Measurements from ENCODE around the gene KCNG2. TPM values are rescaled to one million over a fixed set of nuclear protein-coding genes. Genes with fewer than 3 reads are reported as not detected.

KCNG2 gene
- total and polyA plus RNA-seq, 2 of the 13 experiments (the other 11 are each of a cell fraction or from before 2014, with no cell fraction given) = not detected

GRCh38 chr18:79947881-79948610, 150.3 kb downstream of the KCNG2 start (continued):
- TF ChIP-seq ARID4A (CRISPR knock-in tag; IDR thresholded peaks at IDR 0.05; ENCODE audit: borderline replicate concordance) (peak; percentile 66; the same call in 1 of the 2 replicates), HNF4G (IDR thresholded peaks at IDR 0.05; ENCODE audit: borderline replicate concordance, low read depth, low read length) (0 out of 2 replicates have a peak, but pooled peaks have one; percentile 46), HNF4G (CRISPR knock-in tag; IDR thresholded peaks at IDR 0.05; ENCODE audit: borderline replicate concordance, low read depth) (peak; percentile 69; the same call in 1 of the 2 replicates), ZNF703 (CRISPR knock-in tag; IDR thresholded peaks at IDR 0.05; ENCODE audit: borderline replicate concordance) (no peak), ZSCAN30 (CRISPR knock-in tag; IDR thresholded peaks at IDR 0.05) (peak; percentile 79; the same call in 1 of the 2 replicates), HDAC2 (CRISPR knock-in tag; IDR thresholded peaks at IDR 0.05) (peak; percentile 59; the same call in 1 of the 2 replicates), ZNF335 (CRISPR knock-in tag; IDR thresholded peaks at IDR 0.05) (no peak), ZFP91 (CRISPR knock-in tag; IDR thresholded peaks at IDR 0.05; ENCODE audit: borderline replicate concordance) (0 out of 2 replicates have a peak, but pooled peaks have one; percentile 40), SIN3A (IDR thresholded peaks at IDR 0.05; ENCODE audit: borderline replicate concordance, low read depth, low read length) (peak; percentile 39; the same call in 1 of the 2 replicates)
- TF ChIP-seq, protein P1, sequence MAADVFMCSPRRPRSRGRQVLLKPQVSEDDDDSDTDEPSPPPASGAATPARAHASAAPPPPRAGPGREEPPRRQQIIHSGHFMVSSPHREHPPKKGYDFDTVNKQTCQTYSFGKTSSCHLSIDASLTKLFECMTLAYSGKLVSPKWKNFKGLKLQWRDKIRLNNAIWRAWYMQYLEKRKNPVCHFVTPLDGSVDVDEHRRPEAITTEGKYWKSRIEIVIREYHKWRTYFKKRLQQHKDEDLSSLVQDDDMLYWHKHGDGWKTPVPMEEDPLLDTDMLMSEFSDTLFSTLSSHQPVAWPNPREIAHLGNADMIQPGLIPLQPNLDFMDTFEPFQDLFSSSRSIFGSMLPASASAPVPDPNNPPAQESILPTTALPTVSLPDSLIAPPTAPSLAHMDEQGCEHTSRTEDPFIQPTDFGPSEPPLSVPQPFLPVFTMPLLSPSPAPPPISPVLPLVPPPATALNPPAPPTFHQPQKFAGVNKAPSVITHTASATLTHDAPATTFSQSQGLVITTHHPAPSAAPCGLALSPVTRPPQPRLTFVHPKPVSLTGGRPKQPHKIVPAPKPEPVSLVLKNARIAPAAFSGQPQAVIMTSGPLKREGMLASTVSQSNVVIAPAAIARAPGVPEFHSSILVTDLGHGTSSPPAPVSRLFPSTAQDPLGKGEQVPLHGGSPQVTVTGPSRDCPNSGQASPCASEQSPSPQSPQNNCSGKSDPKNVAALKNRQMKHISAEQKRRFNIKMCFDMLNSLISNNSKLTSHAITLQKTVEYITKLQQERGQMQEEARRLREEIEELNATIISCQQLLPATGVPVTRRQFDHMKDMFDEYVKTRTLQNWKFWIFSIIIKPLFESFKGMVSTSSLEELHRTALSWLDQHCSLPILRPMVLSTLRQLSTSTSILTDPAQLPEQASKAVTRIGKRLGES (CRISPR knock-in tag; IDR thresholded peaks at IDR 0.05; ENCODE audit: borderline replicate concordance) = no peak
- TF ChIP-seq, protein P2, sequence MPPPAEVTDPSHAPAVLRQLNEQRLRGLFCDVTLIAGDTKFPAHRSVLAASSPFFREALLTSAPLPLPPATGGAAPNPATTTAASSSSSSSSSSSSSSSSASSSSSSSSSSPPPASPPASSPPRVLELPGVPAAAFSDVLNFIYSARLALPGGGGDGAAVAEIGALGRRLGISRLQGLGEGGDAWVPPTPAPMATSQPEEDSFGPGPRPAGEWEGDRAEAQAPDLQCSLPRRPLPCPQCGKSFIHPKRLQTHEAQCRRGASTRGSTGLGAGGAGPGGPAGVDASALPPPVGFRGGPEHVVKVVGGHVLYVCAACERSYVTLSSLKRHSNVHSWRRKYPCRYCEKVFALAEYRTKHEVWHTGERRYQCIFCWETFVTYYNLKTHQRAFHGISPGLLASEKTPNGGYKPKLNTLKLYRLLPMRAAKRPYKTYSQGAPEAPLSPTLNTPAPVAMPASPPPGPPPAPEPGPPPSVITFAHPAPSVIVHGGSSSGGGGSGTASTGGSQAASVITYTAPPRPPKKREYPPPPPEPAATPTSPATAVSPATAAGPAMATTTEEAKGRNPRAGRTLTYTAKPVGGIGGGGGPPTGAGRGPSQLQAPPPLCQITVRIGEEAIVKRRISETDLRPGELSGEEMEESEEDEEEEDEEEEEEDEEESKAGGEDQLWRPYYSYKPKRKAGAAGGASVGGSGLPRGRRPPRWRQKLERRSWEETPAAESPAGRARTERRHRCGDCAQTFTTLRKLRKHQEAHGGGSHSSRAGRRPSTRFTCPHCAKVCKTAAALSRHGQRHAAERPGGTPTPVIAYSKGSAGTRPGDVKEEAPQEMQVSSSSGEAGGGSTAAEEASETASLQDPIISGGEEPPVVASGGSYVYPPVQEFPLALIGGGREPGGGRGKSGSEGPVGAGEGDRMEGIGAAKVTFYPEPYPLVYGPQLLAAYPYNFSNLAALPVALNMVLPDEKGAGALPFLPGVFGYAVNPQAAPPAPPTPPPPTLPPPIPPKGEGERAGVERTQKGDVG (CRISPR knock-in tag; IDR thresholded peaks at IDR 0.05; ENCODE audit: borderline replicate concordance) = peak; percentile 27; the same call in 1 of the 2 replicates
- TF ChIP-seq, protein P3, sequence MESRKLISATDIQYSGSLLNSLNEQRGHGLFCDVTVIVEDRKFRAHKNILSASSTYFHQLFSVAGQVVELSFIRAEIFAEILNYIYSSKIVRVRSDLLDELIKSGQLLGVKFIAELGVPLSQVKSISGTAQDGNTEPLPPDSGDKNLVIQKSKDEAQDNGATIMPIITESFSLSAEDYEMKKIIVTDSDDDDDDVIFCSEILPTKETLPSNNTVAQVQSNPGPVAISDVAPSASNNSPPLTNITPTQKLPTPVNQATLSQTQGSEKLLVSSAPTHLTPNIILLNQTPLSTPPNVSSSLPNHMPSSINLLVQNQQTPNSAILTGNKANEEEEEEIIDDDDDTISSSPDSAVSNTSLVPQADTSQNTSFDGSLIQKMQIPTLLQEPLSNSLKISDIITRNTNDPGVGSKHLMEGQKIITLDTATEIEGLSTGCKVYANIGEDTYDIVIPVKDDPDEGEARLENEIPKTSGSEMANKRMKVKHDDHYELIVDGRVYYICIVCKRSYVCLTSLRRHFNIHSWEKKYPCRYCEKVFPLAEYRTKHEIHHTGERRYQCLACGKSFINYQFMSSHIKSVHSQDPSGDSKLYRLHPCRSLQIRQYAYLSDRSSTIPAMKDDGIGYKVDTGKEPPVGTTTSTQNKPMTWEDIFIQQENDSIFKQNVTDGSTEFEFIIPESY (CRISPR knock-in tag; IDR thresholded peaks at IDR 0.05) = peak; percentile 85; the same call in 1 of the 2 replicates

All from HepG2 (cell line).